ENCODE results near the gene RHOU.

The RHOU gene

GRCh38 chr1:228752258-228752657, 17.0 kb downstream of the RHOU start:
- H3K79me2 ChIP-seq (ENCODE audit: insufficient read depth, low read length) = no peaks in the 10 kb centered on the region
- no peak overlapping the region for H2AFZ ChIP-seq (ENCODE audit: low read depth, low read length, severe bottlenecking)
- H3K9me3 ChIP-seq (ENCODE audit: insufficient read depth, low read length) = no peaks in the 10 kb centered on the region
- no peak overlapping the region for H3K4me3 ChIP-seq (ENCODE audit: insufficient read depth, low read length, poor library complexity, severe bottlenecking)
- H4K20me1 ChIP-seq (ENCODE audit: low read depth, low read length) = no peaks in the 10 kb centered on the region
- H3K9me2 ChIP-seq (replicated peaks; ENCODE audit: insufficient read depth, low read length) = no peaks in the 10 kb centered on the region
- H3K27ac ChIP-seq (ENCODE audit: low read depth, low read length) = no peak overlapping the region
- no peaks in the 10 kb centered on the region for H3K36me3 ChIP-seq (ENCODE audit: low read length)
- no peak for TF ChIP-seq CTCF (IDR thresholded peaks at IDR 0.05; ENCODE audit: insufficient read depth, low read length, poor library complexity, severe bottlenecking)
- no peak for TF ChIP-seq EZH2phosphoT487 (conservative IDR thresholded peaks at IDR 0.05; ENCODE audit: low read length)
- H3K27me3 ChIP-seq (ENCODE audit: low read length) = no peaks in the 10 kb centered on the region
- H3F3A ChIP-seq (ENCODE audit: insufficient read depth) = no peaks in the 10 kb centered on the region
- H3K9ac ChIP-seq (ENCODE audit: low read length) = no peak overlapping the region
- no peak overlapping the region for H3K4me2 ChIP-seq (ENCODE audit: low read depth, low read length, poor library complexity, severe bottlenecking)

- no peaks in the 10 kb centered on the region for H3K27me3 ChIP-seq (ENCODE audit: low read length)
- H3K4me3 ChIP-seq (ENCODE audit: insufficient read depth, low read length, poor library complexity, severe bottlenecking) = no peak overlapping the region
- no peak overlapping the region for H3K9ac ChIP-seq (ENCODE audit: low read length)
- H3K27ac ChIP-seq (ENCODE audit: low read depth, low read length) = no peak overlapping the region
- no peaks in the 10 kb centered on the region for H4K20me1 ChIP-seq (ENCODE audit: low read depth, low read length)
- no peaks in the 10 kb centered on the region for H3F3A ChIP-seq (ENCODE audit: insufficient read depth)
- H2AFZ ChIP-seq (ENCODE audit: low read depth, low read length, severe bottlenecking) = no peak overlapping the region
- no peak overlapping the region for H3K4me2 ChIP-seq (ENCODE audit: low read depth, low read length, poor library complexity, severe bottlenecking)
- H3K36me3 ChIP-seq (ENCODE audit: low read length) = no peaks in the 10 kb centered on the region
- H3K9me3 ChIP-seq (ENCODE audit: insufficient read depth, low read length) = no peaks in the 10 kb centered on the region
- H3K79me2 ChIP-seq (ENCODE audit: insufficient read depth, low read length) = no peaks in the 10 kb centered on the region
- H3K9me2 ChIP-seq (replicated peaks; ENCODE audit: insufficient read depth, low read length) = no peaks in the 10 kb centered on the region
- TF ChIP-seq CTCF (IDR thresholded peaks at IDR 0.05; ENCODE audit: insufficient read depth, low read length, poor library complexity, severe bottlenecking) = no peak
These were observed 17.5 kb downstream of the RHOU start for GRCh38 chr1:228752675-228753265.

- no peak overlapping the region for H3K4me2 ChIP-seq (ENCODE audit: low read depth, low read length, poor library complexity, severe bottlenecking)
- no peaks in the 10 kb centered on the region for H3K36me3 ChIP-seq (ENCODE audit: low read length)
- no peak overlapping the region for H3K9ac ChIP-seq (ENCODE audit: low read length)
- H3K9me3 ChIP-seq (ENCODE audit: insufficient read depth, low read length) = no peaks in the 10 kb centered on the region
- H3F3A ChIP-seq (ENCODE audit: insufficient read depth) = no peaks in the 10 kb centered on the region
- no peak overlapping the region for H3K4me3 ChIP-seq (ENCODE audit: insufficient read depth, low read length, poor library complexity, severe bottlenecking)
- H3K79me2 ChIP-seq (ENCODE audit: insufficient read depth, low read length) = no peaks in the 10 kb centered on the region
- no peak for TF ChIP-seq CTCF (IDR thresholded peaks at IDR 0.05; ENCODE audit: insufficient read depth, low read length, poor library complexity, severe bottlenecking)
- no peak for TF ChIP-seq EZH2phosphoT487 (conservative IDR thresholded peaks at IDR 0.05; ENCODE audit: low read length)
- H3K9me2 ChIP-seq (replicated peaks; ENCODE audit: insufficient read depth, low read length) = no peaks in the 10 kb centered on the region
- H3K27ac ChIP-seq (ENCODE audit: low read depth, low read length) = no peak overlapping the region
- no peak overlapping the region for H2AFZ ChIP-seq (ENCODE audit: low read depth, low read length, severe bottlenecking)
- no peaks in the 10 kb centered on the region for H4K20me1 ChIP-seq (ENCODE audit: low read depth, low read length)
- no peaks in the 10 kb centered on the region for H3K27me3 ChIP-seq (ENCODE audit: low read length)
These were observed 18.0 kb downstream of the RHOU start for GRCh38 chr1:228753287-228753686.

All from SU-DHL-6 (cell line).